Heart left ventricle (tissue), 16 donors: ENCODE data around the gene SPINK6. TPM values are rescaled to one million over a fixed set of nuclear protein-coding genes. Genes with fewer than 3 reads are reported as not detected.
A peak's percentile ranks its signal among the peaks of the same experiment; 100 is the strongest.

Source experiments
- ATAC-seq, 4 donors: fragments of 200-7000 bp; cut with Tn5 transposase; one replicate each; pipeline ENCODE4 v1.9.1; 2020 to 2022; ENCODE audit warnings: moderate library complexity in 4 of 4, mild to moderate bottlenecking in 3 of 4, moderate number of reproducible peaks in 1 of 4
- DNase-seq, 5 donors: peaks; one replicate each; pipeline ENCODE4 v3.0.0-alpha.2; 2020
- H3K27ac ChIP-seq, 12 donors: fragments of 200-600 bp; sonication (generic) in 4 of 12; one replicate each; pipeline versions ENCODE4 v1.5.0 to v1.8.0; 2016 to 2022; ENCODE audit warnings: mild to moderate bottlenecking in 2 of 12
- H3K27me3 ChIP-seq, 9 donors: fragments of 200-600 bp; sonication (generic) in 2 of 9; one replicate each; pipeline versions ENCODE4 v1.5.1 to v1.8.0; 2016 to 2022; ENCODE audit warnings: mild to moderate bottlenecking in 3 of 9
- H3K36me3 ChIP-seq, 9 donors: fragments of 200-600 bp; sonication (generic) in 2 of 9; one replicate each; pipeline versions ENCODE4 v1.5.0 to v1.8.0; 2018 to 2022; ENCODE audit warnings: mild to moderate bottlenecking in 2 of 9
- H3K4me1 ChIP-seq, 12 donors: fragments of 200-600 bp; sonication (generic) in 4 of 12; one replicate each; pipeline versions ENCODE4 v1.5.0 to v1.8.0; 2016 to 2022; ENCODE audit warnings: mild to moderate bottlenecking in 3 of 12
- H3K4me3 ChIP-seq, 12 donors: fragments of 200-600 bp; sonication (generic) in 4 of 12; one replicate each; pipeline versions ENCODE4 v1.5.0 to v1.8.0; 2017 to 2022; ENCODE audit warnings: mild to moderate bottlenecking in 9 of 12, moderate library complexity in 4 of 12
- H3K9me3 ChIP-seq, 12 donors: fragments of 200-600 bp; sonication (generic) in 4 of 12; one replicate each; pipeline versions ENCODE4 v1.5.0 to v1.8.0; 2016 to 2022; ENCODE audit warnings: mild to moderate bottlenecking in 1 of 12
- POLR2A ChIP-seq, 2 donors: fragments of 450-650 bp; IDR thresholded peaks; one replicate each; pipeline ENCODE4 v1.6.1; 2017; ENCODE audit warnings: antibody characterized with exemption in 2 of 2, mild to moderate bottlenecking in 2 of 2, moderate library complexity in 2 of 2
- WGBS, 4 donors: extraction: QIAGEN DNeasy Blood & Tissue Kit in 2 of 4; methylation state at CpG; one replicate each; pipeline versions ENCODE4 v1.1.5 to v1.1.7; 2013 to 2018; 5-methylcytosine and 5-hydroxymethylcytosine counted together
- intact Hi-C, 10 donors: fragments of 100-400 bp; cut with DNase I; formaldehyde crosslinking; loops; one replicate each; pipeline versions ENCODE4 v1.11.1 to v1.14.2; 2022
- polyA plus RNA-seq, 2 donors: library from polyadenylated mRNA; stranded (reverse); fragments of 200-250 nt; gene quantifications; one replicate each; pipeline ENCODE4 v1.2.3, GENCODE V29; 2013
- total RNA-seq, 9 donors: library from RNA; depleted of rRNA in 2 of 9; stranded (reverse); fragments of >200 nt in 2 of 9; fragmentation: NEBNext Ultra II Directional in 3 of 9; extraction: Animal tissue kit (Norgen Biotek cat#: 25700) in 3 of 9; gene quantifications; one replicate each; pipeline versions ENCODE4 v1.1.0 to v1.2.4, GENCODE V29; 2016 to 2023
- TF ChIP-seq, protein P1 (sequence below), 12 donors: fragments of 200-600 bp; sonication (generic) in 4 of 12; IDR thresholded peaks; one replicate each; pipeline versions ENCODE4 v1.5.0 to v1.8.0; 2018 to 2022; ENCODE audit warnings: antibody characterized with exemption in 12 of 12, mild to moderate bottlenecking in 5 of 12
- donor health status: ischemic (EF 13 %, LVEDD 7.1; RV severe dilation, severe dysfunction).
- donor health status: healthy with polysubstance abuse.
- donor health status: DM: no; HTN: yes; CAD: no.
- donor health status: DM: no; HTN: no; CAD: no.
- donor health status: ischemic (EF 25% LVEDD 6.9; RV normal size, moderate dysfunction).
- donor health status: ischemic (EF 25% LVEDD 5.7; RV mildly dilated, moderate dysfunction).
- donor health status: healthy.
- donor health status: DM: yes; HTN: yes; CAD: no.
- donor health status: ischemic (EF 35%, LVEDD 5.7; RV mildly dilated, moderate dysfunction).
- donor health status: nonischemic (EF 11% LVEDD 7.7; RV severe dilation, severe dysfunction).
- donor health status: DM: yes; HTN: yes; CAD: no.
- donor health status: PGD.
- donor health status: ischemic (EF 29% LVEDD 5.4; RV normal size, mild dysfunction).
- donor health status: nonischemic (EF 23%, LVEDD 6.1; RV moderate dilation, normal function).

SPINK6 gene
- total and polyA plus RNA-seq, 11 donors: not detected

DNA sequence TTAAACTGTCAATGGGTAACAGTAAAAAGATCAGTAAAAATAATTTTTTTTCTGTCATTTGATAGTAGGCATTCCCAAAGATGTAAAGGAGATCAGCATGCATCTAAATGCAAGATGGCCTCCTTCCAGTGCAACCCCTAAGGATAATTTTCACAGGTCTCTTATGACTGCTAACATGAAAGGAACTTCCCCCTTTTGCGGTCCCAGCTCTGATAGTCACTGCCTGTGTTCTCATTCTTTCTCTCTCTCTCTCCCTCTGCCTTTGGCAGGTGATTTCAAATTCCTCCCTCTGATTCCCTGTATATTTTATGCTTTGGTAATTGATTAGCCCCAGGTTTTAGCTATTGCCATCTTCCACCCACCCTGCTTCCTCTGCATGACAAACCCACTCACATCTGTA lies 25.6 kb upstream of the SPINK6 start:
- H3K27ac ChIP-seq: no peak overlapping the region
- 66 to 83% (median 77%) methylated on average over 1 of the region's 1 CpG for WGBS, 4 donors
- no peaks in the 10 kb centered on the region for H3K36me3 ChIP-seq
- TF ChIP-seq, protein P1, sequence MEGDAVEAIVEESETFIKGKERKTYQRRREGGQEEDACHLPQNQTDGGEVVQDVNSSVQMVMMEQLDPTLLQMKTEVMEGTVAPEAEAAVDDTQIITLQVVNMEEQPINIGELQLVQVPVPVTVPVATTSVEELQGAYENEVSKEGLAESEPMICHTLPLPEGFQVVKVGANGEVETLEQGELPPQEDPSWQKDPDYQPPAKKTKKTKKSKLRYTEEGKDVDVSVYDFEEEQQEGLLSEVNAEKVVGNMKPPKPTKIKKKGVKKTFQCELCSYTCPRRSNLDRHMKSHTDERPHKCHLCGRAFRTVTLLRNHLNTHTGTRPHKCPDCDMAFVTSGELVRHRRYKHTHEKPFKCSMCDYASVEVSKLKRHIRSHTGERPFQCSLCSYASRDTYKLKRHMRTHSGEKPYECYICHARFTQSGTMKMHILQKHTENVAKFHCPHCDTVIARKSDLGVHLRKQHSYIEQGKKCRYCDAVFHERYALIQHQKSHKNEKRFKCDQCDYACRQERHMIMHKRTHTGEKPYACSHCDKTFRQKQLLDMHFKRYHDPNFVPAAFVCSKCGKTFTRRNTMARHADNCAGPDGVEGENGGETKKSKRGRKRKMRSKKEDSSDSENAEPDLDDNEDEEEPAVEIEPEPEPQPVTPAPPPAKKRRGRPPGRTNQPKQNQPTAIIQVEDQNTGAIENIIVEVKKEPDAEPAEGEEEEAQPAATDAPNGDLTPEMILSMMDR (IDR thresholded peaks at IDR 0.05): no peak
- no peak for TF ChIP-seq POLR2A (IDR thresholded peaks at IDR 0.05)
- peaks cover 0 to 5% (median 0%) of the 10 kb centered on the region in 12 donors for H3K4me1 ChIP-seq
- no peaks in the 10 kb centered on the region for H3K9me3 ChIP-seq
- ATAC-seq (no peak), DNase-seq (no peak)
- no peaks in the 10 kb centered on the region for H3K27me3 ChIP-seq
- H3K4me3 ChIP-seq: no peak overlapping the region
- intact Hi-C loops: loop anchor here in 8 of 10 donors (5.0 to 10.0 kb wide), 9 partner anchors 195 to 938 kb away; no protein-coding TSS in a partner anchor

DNA sequence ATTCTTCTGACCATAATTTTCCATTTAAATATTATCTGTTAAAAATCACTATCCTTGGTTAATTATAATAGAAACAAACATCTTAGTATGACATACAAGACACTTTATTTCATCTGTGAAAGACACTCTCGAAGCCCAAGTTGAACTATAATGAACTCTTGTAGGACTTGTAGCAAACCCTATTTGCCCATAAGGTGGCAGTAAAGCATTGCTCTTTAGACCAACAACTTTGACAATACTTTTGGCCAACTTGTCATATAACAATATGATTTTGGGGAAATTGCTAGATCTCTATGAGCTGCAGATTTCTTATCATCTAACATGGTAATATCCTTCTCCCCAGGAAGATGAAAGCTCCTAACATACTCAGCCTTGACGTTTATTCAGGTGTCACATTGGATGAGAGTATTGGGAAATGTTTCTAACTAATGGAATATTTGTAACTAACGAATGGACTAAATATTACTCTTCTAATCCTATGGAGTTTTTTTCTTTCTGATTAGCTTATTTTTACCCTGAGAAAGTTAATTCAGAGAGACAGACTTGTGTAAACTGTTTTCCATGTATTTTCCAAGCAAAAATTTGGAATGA lies 23.5 kb upstream of the SPINK6 start:
- no peak overlapping the region for H3K27ac ChIP-seq
- DNase-seq (peak in 1 of 5 donors; percentile 6), ATAC-seq (peak in 3 of 4 donors; percentile 49 to 75 (median 70))
- TF ChIP-seq POLR2A (IDR thresholded peaks at IDR 0.05): no peak
- TF ChIP-seq, protein P1 (IDR thresholded peaks at IDR 0.05): peak; percentile 51 to 88 (median 74)
- intact Hi-C loops: loop anchor here in 9 of 10 donors (1.0 to 10.0 kb wide), 12 partner anchors 193 to 935 kb away; no protein-coding TSS in a partner anchor
- H3K9me3 ChIP-seq: no peaks in the 10 kb centered on the region
- H3K36me3 ChIP-seq: no peaks in the 10 kb centered on the region
- H3K4me1 ChIP-seq: peaks cover 0 to 5% (median 0%) of the 10 kb centered on the region in 12 donors
- H3K4me3 ChIP-seq: no peak overlapping the region
- WGBS, 4 donors: 33 to 43% (median 35%) methylated on average over 3 of the region's 3 CpGs
- H3K27me3 ChIP-seq: no peaks in the 10 kb centered on the region

DNA sequence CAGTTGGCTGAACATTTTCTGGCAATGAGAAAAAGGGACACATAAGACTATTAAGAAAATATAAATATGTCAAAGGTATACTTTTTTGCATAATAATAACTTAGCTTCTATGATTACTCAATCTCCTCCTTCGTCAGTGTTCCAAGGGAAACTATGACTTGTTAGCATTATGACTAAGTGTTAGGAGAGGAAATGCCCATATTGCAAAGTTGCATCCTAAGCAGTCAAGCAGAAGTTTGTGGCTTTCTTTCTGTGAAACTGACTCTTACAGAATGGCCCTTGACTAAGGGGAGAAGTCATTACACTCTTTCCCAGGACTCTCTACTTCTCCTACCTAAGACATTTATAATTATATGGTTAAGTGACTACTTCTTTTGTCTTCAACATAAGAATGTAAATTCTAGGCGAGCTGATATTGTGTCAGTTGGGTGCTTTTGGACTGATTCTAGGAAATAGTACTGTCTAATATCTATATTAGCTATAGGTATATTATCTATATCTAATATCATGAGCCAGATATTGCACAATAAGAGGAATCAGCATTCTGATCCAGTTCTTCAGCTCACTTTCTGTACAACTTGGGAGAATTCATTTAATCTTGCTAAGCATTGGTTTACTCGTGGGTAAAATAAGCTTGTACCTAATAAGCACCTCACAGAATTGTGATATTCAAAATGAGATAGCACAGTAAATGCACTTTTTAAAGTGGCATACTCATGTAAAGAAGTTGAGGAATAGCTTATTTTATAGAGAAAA lies 16.4 kb upstream of the SPINK6 start:
- Histone ChIP-seq H3K27me3 (no peaks in the 10 kb centered on the region), H3K4me1 (peaks cover 0 to 9% (median 0%) of the 10 kb centered on the region in 12 donors), H3K36me3 (no peaks in the 10 kb centered on the region), H3K9me3 (no peaks in the 10 kb centered on the region), H3K27ac (peak overlapping the region in 1 of 12 donors; percentile 75), H3K4me3 (no peak overlapping the region)
- ATAC-seq (peak in 3 of 4 donors; percentile 52 to 82 (median 71)), DNase-seq (no peak)
- intact Hi-C loops: loop anchor here in 3 of 10 donors (10.0 kb wide), 3 partner anchors 188 to 848 kb away; no protein-coding TSS in a partner anchor
- WGBS, 4 donors: 80 to 87% (median 85%) methylated on average over 3 of the region's 3 CpGs
- no peak for TF ChIP-seq POLR2A (IDR thresholded peaks at IDR 0.05)
- TF ChIP-seq, protein P1 (IDR thresholded peaks at IDR 0.05): no peak

DNA sequence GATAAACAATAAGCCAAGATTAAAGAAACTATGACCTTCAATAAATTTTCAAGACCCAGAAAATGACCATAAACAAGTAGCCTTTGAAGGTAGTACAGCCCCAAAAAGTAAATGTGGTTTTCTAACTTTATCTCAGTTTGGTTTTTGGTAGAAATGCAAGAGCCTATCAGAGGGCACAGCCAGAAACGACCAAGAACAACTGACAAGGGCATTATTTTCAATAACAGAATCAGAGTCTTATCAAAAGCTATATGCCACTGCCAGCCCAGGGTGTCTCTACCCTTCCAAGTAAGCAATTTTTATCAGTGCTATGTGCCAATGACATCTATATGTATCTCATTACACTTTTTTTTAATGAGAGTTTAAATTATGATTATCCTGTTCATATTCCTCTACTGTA lies 11.8 kb upstream of the SPINK6 start:
- no peaks in the 10 kb centered on the region for H3K9me3 ChIP-seq
- ATAC-seq: no peak

More for the DNA sequence above, 11.8 kb upstream of the SPINK6 start:
- Histone ChIP-seq H3K4me3 (no peak overlapping the region), H3K36me3 (no peaks in the 10 kb centered on the region), H3K4me1 (peaks cover 0 to 9% (median 0%) of the 10 kb centered on the region in 12 donors), H3K27me3 (no peaks in the 10 kb centered on the region), H3K27ac (no peak overlapping the region)
- no peak for TF ChIP-seq POLR2A (IDR thresholded peaks at IDR 0.05)
- TF ChIP-seq, protein P1 (IDR thresholded peaks at IDR 0.05): no peak
- intact Hi-C loops: no loop called here
- WGBS, 4 donors: 38 to 59% (median 51%) methylated on average over 1 of the region's 1 CpG
- DNase-seq: no peak
